ENCODE data around the gene SF3B2. TPM values are rescaled to one million over a fixed set of nuclear protein-coding genes. Genes with fewer than 3 reads are reported as not detected.

The SF3B2 gene
- total RNA-seq, 2 donors from 2014 or later = 62.5 to 111 TPM

GRCh38 chr11:66106786-66107599 lies 54.8 kb downstream of the SF3B2 start:
- Histone ChIP-seq H3K4me3 (no peak overlapping the region), H3K36me3 (no peaks in the 10 kb centered on the region), H3K27me3 (no peaks in the 10 kb centered on the region), H3K9me3 (no peaks in the 10 kb centered on the region), H3K27ac (no peak overlapping the region), H3K4me1 (peaks cover 0 to 19% of the 10 kb centered on the region in 2 donors)
- no peak for TF ChIP-seq CTCF (IDR thresholded peaks at IDR 0.05)
- no peak for DNase-seq (ENCODE audit: low spot score)

DNA sequence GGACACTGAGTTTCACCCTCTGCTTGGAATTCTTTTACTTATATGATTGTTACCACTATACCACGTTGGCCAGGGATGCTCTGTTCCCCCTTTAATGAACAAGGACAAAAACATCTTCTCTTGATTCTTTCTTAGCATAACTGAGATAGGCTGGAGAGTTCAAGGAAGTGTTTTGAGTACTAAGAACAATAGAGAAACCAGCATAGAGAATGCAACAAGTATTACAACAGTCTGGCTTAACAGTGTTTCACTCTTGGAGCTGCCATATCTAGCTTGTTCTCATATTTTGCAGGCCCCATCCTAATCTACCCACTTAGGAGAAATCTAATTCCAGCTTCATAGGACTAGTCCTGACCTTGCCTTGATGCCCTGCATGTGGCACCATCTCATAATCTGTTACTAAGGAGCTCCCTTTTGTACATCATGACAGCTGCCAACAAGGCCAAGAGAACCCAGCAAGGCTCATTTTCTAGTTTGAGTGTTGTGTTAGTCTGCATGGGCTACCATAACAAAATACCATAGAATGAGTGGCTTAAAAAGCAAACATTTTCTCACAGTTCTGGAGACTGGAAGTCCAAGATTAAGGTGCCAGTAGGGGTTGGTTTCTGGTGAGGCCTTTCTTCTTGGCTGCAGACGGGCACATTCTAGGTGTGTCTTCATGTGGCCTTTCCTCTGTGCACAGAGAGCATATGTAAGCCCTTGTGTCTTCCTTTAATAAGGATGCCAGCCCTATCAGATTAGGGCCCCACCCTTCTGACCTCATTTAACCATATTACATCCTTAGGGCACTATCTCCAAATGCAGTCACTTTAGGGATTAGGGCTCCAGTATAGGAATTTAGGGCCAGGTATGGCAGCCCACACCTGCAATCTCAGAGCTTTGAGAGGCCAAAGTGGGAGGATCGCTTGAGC lies 55.7 kb downstream of the SF3B2 start:
- Histone ChIP-seq H3K36me3 (no peaks in the 10 kb centered on the region), H3K27ac (no peak overlapping the region), H3K9me3 (no peaks in the 10 kb centered on the region), H3K27me3 (no peaks in the 10 kb centered on the region), H3K4me1 (peaks cover 0 to 27% of the 10 kb centered on the region in 2 donors), H3K4me3 (no peak overlapping the region)
- no peak for DNase-seq (ENCODE audit: low spot score)
- no peak for TF ChIP-seq CTCF (IDR thresholded peaks at IDR 0.05)

- no peak for TF ChIP-seq CTCF (IDR thresholded peaks at IDR 0.05)
- DNase-seq (ENCODE audit: low spot score) = no peak
- H3K4me3 ChIP-seq = no peak overlapping the region
- H3K9me3 ChIP-seq = no peaks in the 10 kb centered on the region
- H3K4me1 ChIP-seq = peaks cover 0 to 35% of the 10 kb centered on the region in 2 donors
- H3K27ac ChIP-seq = no peak overlapping the region
- H3K27me3 ChIP-seq = no peaks in the 10 kb centered on the region
- H3K36me3 ChIP-seq = no peaks in the 10 kb centered on the region
These were observed 57.1 kb downstream of the SF3B2 start for GRCh38 chr11:66109294-66109693.

- Histone ChIP-seq H3K9me3 (no peaks in the 10 kb centered on the region), H3K4me1 (peaks cover 0 to 46% of the 10 kb centered on the region in 2 donors), H3K27me3 (no peaks in the 10 kb centered on the region), H3K36me3 (no peaks in the 10 kb centered on the region), H3K4me3 (no peak overlapping the region), H3K27ac (no peak overlapping the region)
- DNase-seq (ENCODE audit: low spot score) = no peak
- no peak for TF ChIP-seq CTCF (IDR thresholded peaks at IDR 0.05)
These were observed 59.0 kb downstream of the SF3B2 start for GRCh38 chr11:66111158-66111557.

DNA sequence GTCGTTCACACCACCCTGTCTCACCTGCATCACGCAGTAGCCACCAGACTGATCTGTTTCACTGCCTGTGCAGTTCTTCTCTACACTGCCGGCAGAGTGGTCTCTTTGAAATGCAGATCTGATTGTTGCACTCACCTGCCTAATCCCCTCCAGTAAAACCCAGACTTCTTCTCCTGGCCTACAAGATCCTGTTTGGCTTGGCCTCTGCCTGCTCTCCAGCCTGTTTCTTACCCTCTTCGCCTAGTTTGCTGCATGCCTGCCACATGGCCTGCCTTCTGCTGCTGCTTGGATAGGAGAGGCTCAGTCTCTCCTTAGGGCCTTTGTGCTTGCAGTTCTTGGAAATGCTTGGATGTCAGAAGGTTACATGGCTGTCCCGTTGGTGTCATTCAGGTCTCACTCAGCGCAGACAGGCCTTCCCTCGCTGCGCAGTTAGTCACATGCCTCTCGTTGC lies 59.9 kb downstream of the SF3B2 start:
- Histone ChIP-seq H3K4me3 (no peak overlapping the region), H3K4me1 (peaks cover 0 to 48% of the 10 kb centered on the region in 2 donors), H3K9me3 (no peaks in the 10 kb centered on the region), H3K27me3 (no peaks in the 10 kb centered on the region), H3K27ac (peak overlapping the region in 1 of 2 donors; percentile 70), H3K36me3 (no peaks in the 10 kb centered on the region)
- no peak for DNase-seq (ENCODE audit: low spot score)
- no peak for TF ChIP-seq CTCF (IDR thresholded peaks at IDR 0.05)

Data from right atrium auricular region (tissue), 2 donors.